ENCODE data around the gene ATP1A2.

- TF ChIP-seq CTCF (IDR thresholded peaks at IDR 0.05; ENCODE audit: low read depth, low read length, poor library complexity, severe bottlenecking) (no peak), EZH2phosphoT487 (IDR thresholded peaks at IDR 0.05; ENCODE audit: borderline replicate concordance, low read length) (no peak)
These were observed 63.8 kb downstream of the ATP1A2 start for GRCh38 chr1:160179336-160179735.
